Measurements from ENCODE around the gene RAMP2.

DNA sequence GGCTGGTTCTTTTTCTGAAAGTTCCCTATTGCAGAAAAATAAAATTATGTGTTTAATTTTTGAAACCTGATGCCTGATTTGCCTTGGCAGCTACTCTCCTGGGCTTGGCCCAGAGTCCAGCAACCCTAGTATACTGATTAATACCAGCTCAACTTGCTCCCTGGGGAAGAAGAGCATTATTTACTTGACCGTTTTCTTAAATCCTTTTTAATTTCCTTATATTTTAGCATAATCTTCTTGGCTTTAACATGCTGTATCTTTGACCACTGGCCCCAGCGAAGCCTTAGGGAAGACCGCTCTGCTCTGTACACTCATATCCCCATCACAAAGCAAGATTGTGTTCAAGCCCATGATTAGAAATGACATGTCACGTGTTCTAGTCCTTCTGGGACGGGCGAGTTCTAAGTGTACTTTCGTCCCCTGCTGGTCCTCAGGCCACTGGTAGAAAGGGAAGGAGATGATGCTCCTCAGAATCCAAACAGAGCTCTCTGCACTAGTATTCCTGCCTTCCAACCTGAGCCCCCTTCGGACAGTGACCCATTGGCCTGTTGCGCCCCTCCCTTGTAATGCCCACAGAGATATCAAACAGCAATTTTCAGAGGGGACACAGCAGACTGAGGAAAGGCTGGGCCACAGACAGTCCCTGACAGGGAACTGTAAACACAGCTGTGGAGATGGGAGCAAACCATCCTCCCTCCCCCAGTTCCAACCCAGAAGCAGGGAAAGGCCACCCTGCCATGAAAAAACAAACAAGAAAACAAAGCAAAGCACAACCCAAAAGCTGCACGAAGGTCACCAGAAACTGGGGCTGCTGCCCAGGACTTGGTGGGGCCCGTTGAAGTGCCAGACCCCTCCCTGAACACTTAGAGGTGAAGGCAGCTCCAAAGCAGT lies 11.9 kb upstream of the RAMP2 start:
- TF ChIP-seq POLR2A (IDR thresholded peaks at IDR 0.05) (no peak), POLR2AphosphoS5 (IDR thresholded peaks at IDR 0.05) (no peak)
- TF ChIP-seq, protein P1, sequence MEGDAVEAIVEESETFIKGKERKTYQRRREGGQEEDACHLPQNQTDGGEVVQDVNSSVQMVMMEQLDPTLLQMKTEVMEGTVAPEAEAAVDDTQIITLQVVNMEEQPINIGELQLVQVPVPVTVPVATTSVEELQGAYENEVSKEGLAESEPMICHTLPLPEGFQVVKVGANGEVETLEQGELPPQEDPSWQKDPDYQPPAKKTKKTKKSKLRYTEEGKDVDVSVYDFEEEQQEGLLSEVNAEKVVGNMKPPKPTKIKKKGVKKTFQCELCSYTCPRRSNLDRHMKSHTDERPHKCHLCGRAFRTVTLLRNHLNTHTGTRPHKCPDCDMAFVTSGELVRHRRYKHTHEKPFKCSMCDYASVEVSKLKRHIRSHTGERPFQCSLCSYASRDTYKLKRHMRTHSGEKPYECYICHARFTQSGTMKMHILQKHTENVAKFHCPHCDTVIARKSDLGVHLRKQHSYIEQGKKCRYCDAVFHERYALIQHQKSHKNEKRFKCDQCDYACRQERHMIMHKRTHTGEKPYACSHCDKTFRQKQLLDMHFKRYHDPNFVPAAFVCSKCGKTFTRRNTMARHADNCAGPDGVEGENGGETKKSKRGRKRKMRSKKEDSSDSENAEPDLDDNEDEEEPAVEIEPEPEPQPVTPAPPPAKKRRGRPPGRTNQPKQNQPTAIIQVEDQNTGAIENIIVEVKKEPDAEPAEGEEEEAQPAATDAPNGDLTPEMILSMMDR (IDR thresholded peaks at IDR 0.05) = no peak
